HG02943 (cell line): ENCODE measurements around the gene AHCYL2.

Experiments used
- ATAC-seq: cut with Tn5 transposase; IDR thresholded peaks from one replicate; pipeline ENCODE4 v1.9.1; 2021; ENCODE audit warnings: mild to moderate bottlenecking, low read depth, moderate library complexity; ENCODE audit not compliant: unreplicated experiment

Gene AHCYL2

DNA sequence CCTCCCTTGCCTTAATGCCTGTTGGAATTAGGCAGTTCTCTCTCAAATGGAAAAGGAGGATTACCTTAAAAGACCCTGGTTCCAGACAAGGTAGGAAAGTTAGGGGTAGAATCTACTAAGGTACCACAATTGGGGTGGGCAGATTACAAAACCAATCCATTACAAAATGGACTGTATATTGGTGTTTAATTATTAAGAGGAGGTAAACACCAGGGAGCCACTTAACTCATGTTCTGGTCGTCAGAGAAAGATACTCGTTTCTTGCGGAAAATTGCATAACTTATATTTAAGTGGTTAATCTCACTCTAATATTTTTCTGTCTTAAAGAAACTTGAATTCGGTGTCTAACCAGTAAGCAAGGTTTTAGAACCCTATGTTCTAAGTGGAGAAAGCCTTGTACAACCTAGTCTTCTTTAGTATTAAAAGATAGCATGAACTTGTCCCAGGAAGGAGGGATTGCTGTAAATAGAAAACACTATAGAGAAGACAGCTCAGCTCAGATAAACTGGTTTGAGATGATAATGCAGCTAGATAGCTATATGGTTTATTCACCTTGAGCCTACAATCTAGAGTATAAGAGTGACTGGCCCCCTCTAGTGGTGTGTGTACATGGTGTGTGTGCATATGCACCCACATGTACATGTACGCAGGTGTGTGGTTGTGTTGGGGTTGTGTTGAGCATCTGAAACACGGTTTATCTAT lies 151.4 kb downstream of the AHCYL2 start:
- ATAC-seq: no peak

DNA sequence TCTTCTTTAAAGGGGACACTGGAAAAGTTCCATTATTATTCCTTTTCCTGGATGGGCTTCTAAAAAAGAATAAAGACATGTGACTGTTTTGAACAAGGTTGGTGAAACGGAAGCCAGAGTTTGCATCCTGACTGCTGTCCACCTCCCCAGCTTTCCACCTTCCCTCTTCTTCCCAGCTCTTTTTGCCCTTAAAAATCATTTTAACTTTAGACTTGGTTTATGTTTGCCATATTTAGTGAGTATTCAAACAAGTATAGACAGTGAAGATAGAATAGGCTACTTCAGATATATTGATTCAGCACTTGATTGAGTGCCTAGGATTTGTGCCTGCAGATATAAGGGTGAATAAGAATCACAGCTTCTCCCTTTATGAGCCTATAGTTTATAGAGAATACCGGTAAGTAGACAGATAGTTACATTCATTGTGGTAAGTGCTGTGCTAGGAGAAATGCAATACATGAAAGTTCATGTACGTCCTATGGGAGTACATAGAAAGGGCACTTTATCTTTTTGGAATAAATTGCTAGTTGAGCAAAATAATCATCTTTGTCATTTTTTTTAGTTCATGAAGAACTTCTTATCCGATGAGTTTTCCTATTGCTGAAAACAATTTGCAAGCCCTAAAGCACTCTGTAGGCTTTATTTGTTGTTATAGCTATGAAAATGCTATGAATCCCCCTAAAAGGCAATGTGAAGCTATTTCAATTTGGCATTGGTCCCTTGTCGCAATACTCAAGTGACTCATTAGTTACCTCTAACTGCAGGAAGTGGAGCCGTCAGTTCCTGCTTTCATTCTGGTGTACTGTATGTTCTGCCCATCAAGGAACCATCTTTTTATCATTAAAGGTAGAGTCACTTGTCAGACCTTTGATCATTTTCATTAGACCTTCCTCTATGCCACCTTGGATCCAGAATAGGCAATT lies 152.2 kb downstream of the AHCYL2 start:
- no peak for ATAC-seq

GRCh38 chr7:129381710-129382484 lies 157.1 kb downstream of the AHCYL2 start:
- no peak for ATAC-seq

DNA sequence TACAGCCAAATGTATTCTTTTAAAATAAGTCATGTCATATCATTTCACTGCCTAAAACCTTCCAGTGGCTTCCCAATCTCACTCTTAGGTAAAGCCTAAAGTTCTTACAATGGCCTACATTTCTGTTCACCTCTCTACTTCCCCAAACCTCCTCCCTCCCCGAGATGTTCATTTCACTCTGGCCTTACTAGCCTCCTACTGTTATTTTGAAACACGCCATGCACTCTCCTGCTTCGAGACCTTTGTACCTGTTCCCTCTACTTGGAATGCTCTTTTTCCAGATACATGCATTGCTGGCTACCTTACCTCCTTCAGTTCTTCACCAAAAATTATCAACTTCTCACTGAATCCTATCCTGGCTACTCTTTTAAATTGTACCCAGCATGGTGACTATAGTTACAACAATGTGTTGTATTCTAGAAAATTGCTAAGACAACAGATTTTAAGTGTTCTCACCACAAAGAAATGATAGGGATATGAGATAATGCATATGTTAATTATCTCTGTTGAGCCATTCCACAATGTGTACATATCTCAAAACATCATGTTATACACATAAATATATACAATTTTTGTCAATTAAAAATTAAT lies 158.8 kb downstream of the AHCYL2 start:
- ATAC-seq: no peak

DNA sequence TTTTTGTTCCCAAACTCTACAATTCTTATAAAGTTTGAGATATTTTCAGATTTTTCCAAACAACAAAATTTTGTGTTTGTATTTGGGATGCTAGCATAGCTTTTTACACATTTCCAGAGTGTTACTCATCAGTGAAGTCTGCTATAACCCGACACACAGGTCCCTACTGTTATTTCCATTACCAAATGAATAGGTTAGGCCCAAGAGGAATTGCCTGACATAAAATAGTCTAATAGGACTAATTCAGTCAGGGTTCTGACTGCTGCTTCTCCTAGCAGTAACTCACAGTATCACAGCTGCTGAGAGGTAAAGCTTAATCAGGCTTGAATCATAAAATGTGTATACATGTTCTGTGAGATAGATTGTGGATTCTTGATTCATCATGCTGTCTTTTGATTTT lies 160.3 kb downstream of the AHCYL2 start:
- no peak for ATAC-seq

GRCh38 chr7:129385598-129385997 lies 160.8 kb downstream of the AHCYL2 start:
- ATAC-seq: no peak

GRCh38 chr7:129386506-129386905 lies 161.7 kb downstream of the AHCYL2 start:
- no peak for ATAC-seq

GRCh38 chr7:129387537-129387936 lies 162.7 kb downstream of the AHCYL2 start:
- no peak for ATAC-seq

- no peak for ATAC-seq
Measured at GRCh38 chr7:129388333-129389098, 163.7 kb downstream of the AHCYL2 start.

GRCh38 chr7:129389829-129390228 lies 165.0 kb downstream of the AHCYL2 start:
- ATAC-seq: no peak

- no peak for ATAC-seq
Measured at GRCh38 chr7:129390314-129390713, 165.5 kb downstream of the AHCYL2 start.

- no peak for ATAC-seq
Measured at GRCh38 chr7:129391546-129392171, 166.8 kb downstream of the AHCYL2 start.

GRCh38 chr7:129393255-129393654 lies 168.4 kb downstream of the AHCYL2 start:
- no peak for ATAC-seq

DNA sequence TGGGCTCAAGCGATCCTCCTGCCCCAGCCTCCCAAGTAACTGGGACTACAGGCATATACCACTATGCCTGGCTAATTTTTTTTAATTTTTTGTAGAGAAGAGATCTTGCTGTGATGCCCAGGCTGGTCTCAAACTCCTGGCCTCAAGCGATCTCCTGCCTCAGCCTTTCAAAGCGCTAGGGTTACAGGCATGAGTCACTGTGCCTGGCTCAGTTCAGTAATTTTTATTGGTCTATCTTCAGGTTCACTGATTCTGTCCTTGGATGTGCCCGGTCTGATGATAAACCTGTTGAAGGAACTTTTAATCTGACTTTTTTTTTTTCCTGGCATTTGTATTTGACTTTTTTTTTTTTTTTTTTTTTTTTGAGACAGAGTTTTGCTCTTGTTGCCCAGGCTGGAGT lies 169.3 kb downstream of the AHCYL2 start:
- no peak for ATAC-seq

GRCh38 chr7:129394982-129395914 lies 170.4 kb downstream of the AHCYL2 start:
- no peak for ATAC-seq

- no peak for ATAC-seq
Measured at GRCh38 chr7:129401228-129401966, 176.6 kb downstream of the AHCYL2 start.

DNA sequence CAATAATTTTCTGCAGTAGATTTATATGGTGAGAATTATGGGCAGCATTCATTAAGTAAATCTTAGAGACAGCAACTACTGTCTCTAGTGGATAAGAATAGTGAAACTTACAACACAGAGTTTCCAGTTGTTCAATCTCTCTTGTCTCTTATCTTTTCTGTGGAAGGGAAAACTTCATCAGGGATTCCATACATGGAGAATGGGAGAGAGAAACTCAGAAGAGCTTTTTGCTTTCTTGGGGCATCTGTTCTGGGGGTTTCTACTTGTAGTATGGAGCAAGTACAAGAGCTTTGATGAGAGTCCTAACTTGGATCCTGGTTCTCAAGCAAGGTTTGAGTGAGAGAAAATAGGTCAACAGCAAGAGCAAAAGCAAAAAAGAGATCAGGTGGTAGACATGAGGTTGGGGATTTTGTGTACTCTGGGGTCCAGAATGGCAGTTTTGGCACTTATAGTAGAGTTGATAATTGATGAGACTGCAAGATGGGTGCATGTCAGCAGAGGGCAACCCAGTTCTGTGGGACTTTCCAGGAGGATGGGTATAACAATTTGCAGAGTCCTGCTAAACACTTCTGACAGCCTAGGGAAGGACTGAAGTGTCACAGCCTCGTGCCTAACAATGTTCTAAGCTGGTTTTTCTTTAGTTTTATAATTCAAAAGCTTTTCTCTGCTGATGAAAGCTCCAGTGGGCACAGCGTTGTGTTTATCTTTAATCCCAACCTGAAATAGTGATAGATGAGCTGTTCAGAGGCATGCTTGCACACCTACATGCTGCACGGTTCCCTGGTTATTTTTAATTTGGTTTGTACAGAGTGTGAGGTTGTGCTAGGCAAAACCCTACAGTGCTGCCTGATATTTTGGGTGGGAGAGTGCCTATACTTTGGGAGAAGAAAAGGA lies 177.4 kb downstream of the AHCYL2 start:
- ATAC-seq: no peak
